HG03139 (cell line): Measurements from ENCODE around the gene DNMT3A.

ENCODE experiments used
- ATAC-seq: cut with Tn5 transposase; IDR thresholded peaks from one replicate; pipeline ENCODE4 v1.9.1; 2021; ENCODE audit not compliant: unreplicated experiment

DNMT3A gene

DNA sequence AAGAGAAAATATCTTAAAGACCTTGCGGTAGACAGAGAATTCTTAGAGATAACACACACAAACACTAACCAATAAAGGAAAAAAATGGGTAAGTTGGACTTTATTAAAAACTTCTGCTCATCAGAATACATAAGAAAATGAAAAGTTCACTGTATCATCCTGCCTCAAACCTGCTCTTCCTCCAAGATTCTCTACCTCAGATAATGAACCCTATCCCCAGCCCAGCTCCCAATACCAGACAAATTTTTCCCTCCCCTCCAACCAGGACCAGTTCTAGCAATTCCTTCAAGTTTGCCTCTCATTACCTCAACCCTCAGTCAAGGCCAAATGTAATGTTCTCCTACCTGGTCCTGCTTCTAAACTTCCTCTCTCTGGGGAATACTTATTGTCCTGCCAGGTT, 79.4 kb downstream of the DNMT3A start:
- ATAC-seq = no peak

DNA sequence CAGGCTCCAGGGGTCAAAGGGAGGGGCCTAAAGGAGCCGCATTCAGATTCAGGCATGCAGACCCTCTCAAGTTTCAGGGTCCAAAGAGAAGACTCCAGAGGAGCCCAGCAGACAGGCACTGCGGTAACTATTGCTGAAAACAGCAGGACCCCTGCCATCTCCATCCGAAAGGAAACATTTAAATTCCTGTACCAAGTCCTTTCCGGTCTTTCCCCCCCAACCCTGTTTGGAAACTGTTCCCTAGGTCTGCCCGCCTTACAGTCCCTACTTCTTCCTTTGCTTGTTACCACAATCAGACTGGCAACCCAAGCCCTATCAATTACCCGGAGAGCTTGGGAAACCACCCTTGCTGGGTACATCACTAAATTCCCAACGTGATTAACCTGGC, 82.0 kb downstream of the DNMT3A start:
- no peak for ATAC-seq

DNA sequence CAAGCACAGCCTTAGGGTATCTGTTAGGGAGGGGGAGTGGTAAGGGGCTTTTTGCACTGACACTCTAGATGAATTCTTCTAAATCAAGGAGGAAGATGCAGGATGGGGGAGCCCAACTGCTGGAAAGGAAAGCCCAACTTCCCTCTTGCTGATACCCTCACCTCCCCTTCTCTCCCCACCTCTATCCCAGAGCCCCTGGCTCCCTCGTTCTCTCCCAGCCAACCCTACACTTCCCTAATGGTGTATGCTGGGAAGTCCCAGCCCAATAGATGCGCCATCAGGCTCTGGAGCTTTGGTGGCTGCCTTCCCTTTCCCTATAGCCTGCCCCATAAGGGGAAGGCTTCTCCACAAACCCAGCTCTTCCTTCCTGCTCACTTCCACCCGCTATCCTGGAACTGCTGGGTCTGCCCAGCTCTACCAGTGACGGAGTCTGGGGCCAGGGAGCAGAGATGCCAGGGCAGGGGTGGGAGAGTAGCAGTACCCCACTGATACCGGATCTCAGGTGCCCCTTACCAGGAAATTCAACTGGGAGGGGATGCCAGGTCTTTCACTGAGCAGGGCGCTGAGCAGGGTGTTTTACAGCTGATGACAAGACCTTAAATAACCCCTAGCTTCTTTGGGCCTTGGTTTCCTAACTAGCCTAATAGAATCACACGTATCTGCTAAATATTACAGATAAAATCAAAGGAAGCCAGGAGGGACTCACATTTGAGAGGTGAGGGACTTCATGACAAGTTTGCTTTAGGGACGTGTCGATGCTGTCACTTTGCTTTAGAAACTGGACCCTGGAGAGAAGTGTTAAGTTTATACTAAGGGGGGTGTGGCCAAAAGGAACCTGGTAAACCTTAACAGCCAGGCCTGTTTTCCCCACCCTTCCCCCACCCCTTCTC, 82.6 kb downstream of the DNMT3A start:
- no peak for ATAC-seq

DNA sequence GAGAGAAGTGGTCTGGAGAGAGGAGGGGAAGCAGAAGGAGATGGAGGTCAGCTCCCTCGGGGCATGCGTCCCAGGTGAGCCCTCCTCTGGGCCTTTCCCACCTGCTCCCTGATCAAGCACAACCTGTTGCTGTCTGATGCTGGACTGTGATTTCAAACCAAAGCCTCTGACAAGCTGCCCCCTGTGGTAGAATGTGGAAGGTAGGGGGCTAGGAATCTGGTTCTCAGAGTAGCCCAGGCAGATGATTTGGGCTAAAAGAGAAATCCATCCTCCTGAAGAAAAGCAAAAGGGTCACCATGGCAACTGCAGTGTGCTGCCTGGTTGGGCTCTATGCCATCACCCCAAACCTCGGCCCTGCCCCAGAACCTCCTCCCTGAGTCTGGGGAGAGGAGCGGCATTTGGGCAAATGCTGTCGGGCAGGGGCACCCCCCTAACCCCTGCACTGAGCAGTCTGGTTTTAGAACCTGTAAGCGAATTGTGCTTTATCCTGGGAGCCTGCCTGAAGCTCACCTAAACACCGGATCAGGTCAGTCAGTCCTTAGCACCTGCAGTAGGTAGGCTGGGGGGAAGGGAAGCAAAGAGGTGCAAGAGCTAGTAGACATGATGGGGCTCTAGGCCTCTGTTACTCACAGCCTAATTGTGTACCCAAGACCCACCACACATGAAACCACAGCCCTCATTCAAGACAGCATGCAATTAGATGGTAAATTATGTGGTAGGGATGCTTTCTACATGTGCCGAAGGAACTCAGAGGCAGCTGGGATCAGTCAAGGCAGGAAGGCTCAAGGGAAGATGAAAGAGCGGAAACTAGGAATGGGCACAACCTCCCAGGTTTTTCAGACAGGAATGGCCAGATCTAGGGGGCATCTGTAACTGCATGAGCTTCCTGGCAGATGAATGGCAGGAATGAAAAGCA, 83.5 kb downstream of the DNMT3A start:
- ATAC-seq = no peak

DNA sequence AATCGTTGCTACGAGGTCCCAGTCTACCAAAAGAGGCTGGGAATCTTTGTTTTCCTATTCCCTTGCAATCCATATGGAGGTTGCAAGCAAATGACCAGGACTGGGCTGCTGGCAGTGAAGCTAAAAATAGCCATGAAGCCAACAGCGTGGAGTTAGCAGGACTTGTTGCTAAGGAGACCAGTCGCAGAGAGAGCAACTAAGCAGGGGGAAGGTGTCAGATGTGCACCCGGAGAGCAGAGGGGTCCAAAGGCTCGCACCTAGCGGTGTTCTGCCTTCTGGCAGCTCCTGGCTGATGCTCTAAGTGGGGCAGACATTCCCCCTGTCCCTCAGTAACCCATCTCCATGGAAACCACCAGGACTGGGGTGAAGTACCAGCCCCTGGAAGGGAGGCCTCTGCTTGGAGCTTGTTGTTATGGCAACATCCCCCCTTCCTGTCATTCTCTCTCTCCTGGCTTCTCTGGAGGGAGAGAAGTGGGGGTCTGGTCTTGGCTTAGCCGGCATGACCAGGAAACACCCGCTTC, 84.6 kb downstream of the DNMT3A start:
- ATAC-seq = no peak

DNA sequence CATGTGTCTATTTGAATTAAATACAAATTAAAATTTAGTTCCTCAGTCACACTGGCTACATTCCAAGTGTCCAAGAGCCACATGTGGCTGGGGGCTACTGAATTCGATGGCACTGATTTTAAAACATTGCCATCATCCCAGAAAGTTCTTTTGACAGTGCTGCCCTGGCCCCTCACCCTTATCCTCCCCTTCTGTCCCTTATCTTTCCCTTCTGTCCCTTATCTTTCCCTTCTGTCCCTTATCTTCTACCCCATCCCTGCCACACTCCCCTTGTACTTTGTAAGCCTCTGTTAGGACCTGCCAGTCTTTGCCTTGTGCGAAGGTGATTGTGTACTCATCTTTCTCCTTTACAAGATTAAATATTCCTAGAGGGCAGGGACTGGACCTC, 85.2 kb downstream of the DNMT3A start:
- ATAC-seq = no peak

GRCh38 chr2:25255745-25256487, 85.8 kb downstream of the DNMT3A start:
- no peak for ATAC-seq

DNA sequence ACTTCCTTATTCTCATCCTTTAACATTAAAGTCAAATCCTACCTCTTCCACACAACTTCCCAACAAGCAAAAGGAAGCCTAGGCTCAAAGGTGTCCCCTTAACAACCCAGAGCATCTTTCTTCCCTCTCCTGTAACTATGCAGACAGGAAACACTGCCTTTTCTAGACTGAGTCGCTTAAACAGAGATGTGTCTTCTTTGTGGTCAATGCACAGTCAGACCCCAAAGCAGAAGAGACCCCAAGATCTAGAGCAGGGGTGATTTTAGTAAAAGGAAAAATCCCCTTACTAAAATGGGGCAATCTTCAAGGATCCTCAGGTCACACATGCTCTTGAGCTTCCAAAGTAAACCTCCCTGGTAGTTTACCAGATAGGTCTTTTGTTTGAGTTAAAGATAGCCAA, 86.8 kb downstream of the DNMT3A start:
- no peak for ATAC-seq

DNA sequence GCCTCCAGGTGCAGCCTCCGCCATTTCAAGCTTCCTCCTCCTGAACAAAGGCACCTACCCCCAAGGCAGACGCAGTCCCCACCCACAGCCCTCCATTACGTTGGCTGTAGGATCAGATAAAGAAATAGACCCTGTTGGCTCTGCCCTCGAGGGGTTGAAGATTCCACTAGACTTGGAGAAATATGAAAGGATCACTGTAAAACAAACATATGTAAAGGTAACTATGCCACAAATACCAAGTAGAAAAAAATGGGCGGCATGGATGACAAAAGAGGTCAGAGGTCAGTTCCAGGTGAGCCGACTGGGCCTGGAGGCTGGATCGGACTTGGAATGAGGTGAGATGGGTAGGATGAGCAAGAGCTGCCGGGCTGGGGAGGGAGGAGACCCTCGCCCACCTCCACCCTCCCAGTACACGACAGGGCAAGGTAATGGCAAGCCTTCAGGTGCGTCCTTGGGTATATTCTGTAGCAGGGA, 88.5 kb downstream of the DNMT3A start:
- no peak for ATAC-seq

- ATAC-seq = no peak
Observed at GRCh38 chr2:25252291-25253152, 89.2 kb downstream of the DNMT3A start.

DNA sequence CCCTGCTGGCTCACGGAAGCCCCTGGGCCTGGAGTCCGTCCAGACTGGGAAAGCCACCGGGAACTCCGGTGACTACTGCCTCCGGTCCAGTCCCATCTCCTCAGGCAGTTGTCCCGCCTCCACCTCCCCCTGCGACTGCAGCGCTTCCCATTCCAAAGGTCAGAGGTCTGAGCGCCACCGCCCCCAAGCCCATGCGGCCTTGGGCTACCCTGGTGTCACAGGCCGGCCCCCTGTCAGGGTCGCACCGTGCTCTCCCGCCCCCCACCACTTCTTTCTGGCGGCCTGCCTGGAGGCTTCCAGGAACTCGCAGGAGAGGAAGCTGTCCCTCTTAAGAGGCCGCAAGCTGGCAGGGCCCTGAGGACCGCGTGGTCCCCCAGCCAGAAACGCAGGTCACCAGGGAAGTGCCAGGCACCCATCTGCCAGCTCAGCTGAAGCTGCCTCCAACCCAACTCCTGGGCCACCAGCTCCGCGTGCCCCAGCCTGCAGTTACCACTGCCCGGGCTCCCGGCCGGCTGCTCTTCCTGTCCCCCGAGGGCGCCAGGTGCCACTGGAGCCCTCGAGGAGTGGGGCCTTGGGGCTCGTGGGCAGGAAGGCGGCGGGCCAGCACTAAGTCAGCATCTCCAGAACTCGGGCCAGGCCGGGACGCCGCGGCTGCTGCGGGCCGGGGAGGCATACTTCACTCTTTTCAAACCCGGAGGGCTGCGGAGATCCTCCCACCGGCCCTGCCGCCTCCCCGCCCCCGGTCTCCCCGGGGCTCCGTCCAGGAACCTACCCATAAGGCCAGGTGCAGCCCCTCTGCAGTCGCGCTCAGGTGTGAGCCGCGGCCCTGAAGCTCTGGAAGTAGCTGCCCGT, 90.1 kb downstream of the DNMT3A start:
- ATAC-seq = no peak

DNA sequence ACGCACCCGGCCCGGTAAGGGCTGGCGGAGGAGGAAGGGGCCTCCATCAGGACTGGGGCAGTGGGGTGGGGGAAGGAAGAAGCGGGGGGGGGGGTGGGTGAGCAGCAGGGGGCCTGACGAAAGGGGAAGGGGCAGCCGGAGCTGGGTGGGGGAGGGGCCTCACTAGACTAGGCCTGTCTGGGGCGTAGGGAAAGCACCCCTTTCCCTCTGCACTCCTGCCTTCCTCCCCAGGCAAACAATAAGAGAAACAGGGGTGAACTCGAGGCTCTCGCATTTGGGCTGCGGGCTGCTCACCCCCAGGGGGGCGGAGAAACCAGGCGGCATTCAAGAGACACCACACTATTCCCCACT, 90.7 kb downstream of the DNMT3A start:
- ATAC-seq = no peak

- ATAC-seq = no peak
Observed at GRCh38 chr2:25250331-25251070, 91.2 kb downstream of the DNMT3A start.

DNA sequence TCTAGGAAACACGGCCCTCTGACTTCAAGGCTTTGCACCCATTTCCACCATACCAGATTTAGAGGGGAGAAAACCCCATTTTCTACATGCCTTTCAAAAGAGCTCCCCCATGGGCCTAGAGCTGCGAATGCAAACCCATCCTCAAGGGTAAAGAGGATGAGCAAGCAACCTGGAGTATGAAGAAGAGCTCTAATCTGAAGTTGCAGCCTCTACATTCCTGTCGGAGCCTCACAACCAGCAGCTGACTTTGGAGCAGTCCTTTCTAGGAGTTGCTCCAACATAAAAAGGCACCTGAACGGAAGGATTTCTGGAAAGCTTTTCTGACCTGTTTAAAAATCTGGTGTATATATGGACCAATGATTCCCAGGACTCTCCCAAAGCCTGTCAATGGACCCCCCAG, 91.9 kb downstream of the DNMT3A start:
- no peak for ATAC-seq

DNA sequence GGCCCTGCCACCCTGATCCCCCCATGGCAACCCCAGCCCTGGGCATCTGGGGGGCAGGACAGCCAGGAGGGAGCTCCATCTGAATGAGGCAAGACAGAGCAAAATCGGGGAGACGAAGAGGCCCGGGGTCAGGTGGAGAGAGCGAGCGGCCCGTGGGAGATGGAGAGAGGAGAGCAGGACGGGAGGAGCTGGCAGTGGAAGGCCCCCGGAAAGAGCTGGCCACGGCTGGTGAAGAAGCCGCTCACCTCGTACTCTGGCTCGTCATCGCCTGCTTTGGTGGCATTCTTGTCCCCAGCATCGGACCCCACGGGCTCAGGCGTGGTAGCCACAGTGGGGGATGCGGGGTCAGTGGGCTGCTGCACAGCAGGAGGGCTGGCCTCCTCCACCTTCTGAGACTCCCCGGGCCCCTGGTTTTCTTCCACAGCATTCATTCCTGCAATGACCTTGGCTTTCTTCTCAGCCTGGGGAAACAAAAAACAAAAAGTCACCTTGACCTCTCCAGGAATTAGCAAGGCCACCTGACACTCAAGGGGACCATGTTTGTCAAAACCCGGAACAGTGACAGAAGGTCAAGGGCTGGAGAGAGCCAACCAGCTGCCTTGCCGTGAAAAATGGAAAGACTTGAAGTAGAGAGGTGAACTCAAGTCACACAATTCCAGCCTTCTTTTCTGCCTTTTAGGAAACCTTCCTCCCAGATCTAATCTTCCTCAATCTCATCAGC, 93.8 kb downstream of the DNMT3A start:
- no peak for ATAC-seq

- ATAC-seq = no peak
Observed at GRCh38 chr2:25246558-25247290, 95.0 kb downstream of the DNMT3A start.

GRCh38 chr2:25246001-25246400, 95.7 kb downstream of the DNMT3A start:
- no peak for ATAC-seq
